GM12878 (cell line): ENCODE results near the gene IFRD1. TPM values are rescaled to one million over a fixed set of nuclear protein-coding genes. Genes with fewer than 3 reads are reported as not detected.

Experiments
- ATAC-seq: fragments of 200-7000 bp; cut with Tn5 transposase; 3 replicates; pipeline ENCODE4 v1.9.1; 2020; ENCODE audit warnings: mild to moderate bottlenecking, moderate library complexity
- BruUV-seq: library from RNA; stranded (reverse); fragments of 400-500 nt; replicated peaks from 2 replicates; lab custom pipeline; 2021; lab: Mats Ljungman, UMichigan
- CTCF ChIA-PET: fragments of 300-600 bp; sonication (Branson Sonifier 250); formaldehyde crosslinking; extraction: SDS; loops from one replicate; lab custom pipeline; 2021; ENCODE audit warnings: inconsistent platforms; lab: Yijun Ruan, JAX
- POLR2A ChIA-PET: fragments of 350-600 bp; formaldehyde crosslinking; extraction: SDS; loops from one replicate; lab custom pipeline; 2021; ENCODE audit warnings: inconsistent platforms; lab: Charles Lee
- RAD21 ChIA-PET: fragments of 300-600 bp; sonication (Branson Sonifier 250); formaldehyde crosslinking; loops from one replicate; lab custom pipeline; 2023; ENCODE audit warnings: antibody characterized with exemption; ENCODE audit not compliant: unreplicated experiment; lab: Charles Lee
- SMC1A ChIA-PET: fragments of 300-600 bp; sonication (Branson Sonifier 250); formaldehyde crosslinking; loops from one replicate; lab custom pipeline; 2023; ENCODE audit not compliant: unreplicated experiment, uncharacterized antibody; lab: Charles Lee
- DNase-seq: peaks from one replicate; pipeline ENCODE4 v3.0.0-alpha.2; 2011; ENCODE audit warnings: low read depth, low spot score
- FAIRE-seq: peaks from 3 replicates; lab custom pipeline; 2011; peaks lifted over from hg19 to GRCh38; lab: Jason Lieb, UNC
- H2AFZ ChIP-seq: 2 replicates; pipeline ENCODE4 v1.6.0; 2011; ENCODE audit warnings: low read depth, low read length, control low read depth; ENCODE audit not compliant: control insufficient read depth
- H3K27ac ChIP-seq: 2 replicates; pipeline ENCODE4 v1.5.1; 2011; ENCODE audit warnings: control low read depth; ENCODE audit not compliant: control insufficient read depth, insufficient read depth
- H3K27me3 ChIP-seq, 2 experiments: replicated peaks in 1 of 2; 2 replicates each; pipeline versions ENCODE4 v1.6.0 to v1.6.1; 2011; ENCODE audit warnings: low read length in 1 of 2; ENCODE audit not compliant: control insufficient read depth in 2 of 2, insufficient read depth in 2 of 2
- H3K36me3 ChIP-seq, 2 experiments: 2 replicates each; pipeline ENCODE4 v1.5.1; 2011; ENCODE audit warnings: low read length in 1 of 2; ENCODE audit not compliant: control insufficient read depth in 2 of 2, insufficient read depth in 2 of 2
- H3K4me1 ChIP-seq: 2 replicates; pipeline ENCODE4 v1.6.1; 2011; ENCODE audit warnings: mild to moderate bottlenecking, low read length, moderate library complexity, mixed read lengths; ENCODE audit not compliant: control insufficient read depth, insufficient read depth
- H3K4me2 ChIP-seq: 2 replicates; pipeline ENCODE4 v1.6.0; 2011; ENCODE audit warnings: control low read depth; ENCODE audit not compliant: control insufficient read depth, insufficient read depth
- H3K4me3 ChIP-seq: fragments of 200-600 bp; sonication (generic); 2 replicates; pipeline ENCODE4 v1.5.1; 2016
- H3K79me2 ChIP-seq: 2 replicates; pipeline ENCODE4 v1.6.0; 2011; ENCODE audit warnings: low read length; ENCODE audit not compliant: control insufficient read depth, insufficient read depth
- H3K9ac ChIP-seq: 2 replicates; pipeline ENCODE4 v1.8.0; 2011; ENCODE audit warnings: low read length, control low read depth, mixed read lengths; ENCODE audit not compliant: control insufficient read depth, insufficient read depth
- H3K9me3 ChIP-seq: replicated peaks from 3 replicates; pipeline ENCODE4 v1.5.1; 2011; ENCODE audit warnings: mild to moderate bottlenecking, low read length; ENCODE audit not compliant: control insufficient read depth, insufficient read depth
- H4K20me1 ChIP-seq: 2 replicates; pipeline ENCODE4 v1.6.0; 2011; ENCODE audit not compliant: control insufficient read depth, insufficient read depth
- CHD4 ChIP-seq: fragments of 200-600 bp; sonication (generic); IDR thresholded peaks from 2 replicates; pipeline ENCODE4 v1.6.1; 2016; ENCODE audit warnings: mild to moderate bottlenecking
- E4F1 ChIP-seq: fragments of 450-650 bp; IDR thresholded peaks from 2 replicates; pipeline ENCODE4 v1.6.1; 2018; ENCODE audit warnings: borderline replicate concordance, mild to moderate bottlenecking; ENCODE audit not compliant: partially characterized antibody
- SREBF1 ChIP-seq: IDR thresholded peaks from 2 replicates; pipeline ENCODE4 v1.6.1; 2012; ENCODE audit warnings: mild to moderate bottlenecking, low read length
- TAF1 ChIP-seq: IDR thresholded peaks from 2 replicates; pipeline ENCODE4 v1.6.1; 2011; ENCODE audit warnings: mild to moderate bottlenecking, low read depth, low read length, borderline replicate concordance
- ZNF217 ChIP-seq: fragments of 450-650 bp; IDR thresholded peaks from 2 replicates; pipeline ENCODE4 v1.6.1; 2017; ENCODE audit warnings: antibody characterized with exemption, mild to moderate bottlenecking
- WGBS: methylation state at CpG from one replicate; pipeline ENCODE4 v1.1.6; 2016; ENCODE audit warnings: low lambda C conversion rate; ENCODE audit not compliant: insufficient replicate concordance, insufficient coverage; ENCODE audit errors: missing lambda C conversion rate; 5-methylcytosine and 5-hydroxymethylcytosine counted together
- in situ Hi-C: fragments of 300-500 bp; cut with MboI; formaldehyde crosslinking; loops from 9 replicates; pipeline ENCODE4 v1.14.3; 2018; ENCODE audit warnings: mixed read lengths
- intact Hi-C: fragments of 100-400 bp; cut with micrococcal nuclease; formaldehyde crosslinking; loops from one replicate; pipeline ENCODE4 v1.14.2; 2022; ENCODE audit not compliant: unreplicated experiment
- polyA plus RNA-seq, 11 experiments: library from polyadenylated mRNA; depleted of rRNA in 4 of 11; unstranded in 6 of 11; stranded (reverse) in 5 of 11; fragments of >200 nt; fragmentation: Nextera tagmentation in 4 of 11; fragmentation: Illumina TruSeq in 1 of 11; extraction: Ambion mirVana in 4 of 11; extraction: Trizol in 1 of 11; gene quantifications; 1 replicate in 1 of 11; 2 replicates in 10 of 11; pipeline versions ENCODE4 v1.2.1 to v1.2.3, GENCODE V29; 2011 to 2016; ENCODE audit warnings: inconsistent platforms in 2 of 11, missing spikeins in 2 of 11, low read depth in 1 of 11
- total RNA-seq, 4 experiments: library from RNA; depleted of rRNA in 3 of 4; stranded (reverse); fragments of >200 nt in 3 of 4; fragmentation: Illumina TruSeq in 1 of 4; extraction: Trizol in 1 of 4; gene quantifications; 2 replicates each; pipeline versions ENCODE4 v1.2.1 to v1.2.3, GENCODE V29; 2013 to 2021

Gene IFRD1
- total and polyA plus RNA-seq, 10 of the 15 experiments (the other 5 are each of a cell fraction or from before 2014, with no cell fraction given) = 9.6 to 31.1 (median 19.9) TPM

- intact Hi-C loops = no loop called here
- H3K9me3 ChIP-seq = no peaks in the 10 kb centered on the region
- H3K27me3 ChIP-seq = no peaks in the 10 kb centered on the region
- in situ Hi-C loops = no loop called here
- no TSS peak for BruUV-seq
- 33% methylated on average over 6 of the region's 6 CpGs for WGBS
- H3K4me3 ChIP-seq = no peak overlapping the region
- RAD21 ChIA-PET = no interaction called here
- no peaks in the 10 kb centered on the region for H3K79me2 ChIP-seq
- POLR2A ChIA-PET = no interaction called here
- no peak overlapping the region for H3K9ac ChIP-seq
- no peak for TF ChIP-seq SREBF1
- TF ChIP-seq E4F1 = no peak
- TF ChIP-seq, all 136 proteins: peak for 0
- Histone ChIP-seq H4K20me1 (no peaks in the 10 kb centered on the region), H3K4me1 (no peaks in the 10 kb centered on the region), H3K36me3 (no peaks in the 10 kb centered on the region), H3K4me2 (no peak overlapping the region), H2AFZ (no peak overlapping the region), H3K27ac (no peak overlapping the region)
- DNase-seq (no peak), FAIRE-seq (no peak), ATAC-seq (no peak)
- CTCF ChIA-PET = no interaction called here
- SMC1A ChIA-PET = no interaction called here
Measured at GRCh38 chr7:112520787-112521186, 70.5 kb downstream of the IFRD1 start.

- FAIRE-seq = no peak
Measured at GRCh38 chr7:112521942-112522341, 71.7 kb downstream of the IFRD1 start.

More at GRCh38 chr7:112521942-112522341, 71.7 kb downstream of the IFRD1 start:
- ChIA-PET RAD21 (no interaction called here), CTCF (no interaction called here), SMC1A (no interaction called here), POLR2A (no interaction called here)
- DNase-seq = no peak
- Histone ChIP-seq H3K4me3 (no peak overlapping the region), H3K4me2 (no peak overlapping the region), H4K20me1 (no peaks in the 10 kb centered on the region), H3K9me3 (no peaks in the 10 kb centered on the region), H3K36me3 (no peaks in the 10 kb centered on the region), H3K4me1 (no peaks in the 10 kb centered on the region), H3K79me2 (no peaks in the 10 kb centered on the region), H3K9ac (no peak overlapping the region), H2AFZ (no peak overlapping the region), H3K27ac (no peak overlapping the region), H3K27me3 (no peaks in the 10 kb centered on the region)
- in situ Hi-C loops (no loop called here), intact Hi-C loops (no loop called here)
- TF ChIP-seq TAF1 = no peak
- TF ChIP-seq ZNF217 = no peak
- TF ChIP-seq CHD4 = no peak
- no peak for ATAC-seq
- BruUV-seq = no TSS peak
- WGBS = 55% methylated on average over 3 of the region's 3 CpGs
